ENCODE measurements around the gene RANBP17.

DNA sequence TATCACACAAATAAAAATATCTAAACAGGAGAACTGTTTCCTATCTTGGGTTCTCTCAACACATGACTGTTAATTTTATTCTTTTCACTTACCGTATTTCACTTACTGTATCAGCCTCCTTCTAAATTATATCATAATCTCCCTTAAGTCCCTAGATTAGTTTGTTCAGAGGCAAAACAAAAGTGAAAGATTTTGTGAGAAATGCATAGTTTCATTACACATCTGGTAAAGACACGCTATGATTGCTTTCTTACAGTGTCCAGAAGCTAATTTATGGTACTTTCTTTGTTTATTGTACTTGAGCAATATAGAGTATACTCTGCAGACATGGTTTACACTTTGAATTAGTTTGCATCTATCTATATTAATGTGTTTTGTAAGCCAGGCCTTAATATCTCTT is 287.5 kb downstream of the RANBP17 start:
- TF ChIP-seq, protein P1, sequence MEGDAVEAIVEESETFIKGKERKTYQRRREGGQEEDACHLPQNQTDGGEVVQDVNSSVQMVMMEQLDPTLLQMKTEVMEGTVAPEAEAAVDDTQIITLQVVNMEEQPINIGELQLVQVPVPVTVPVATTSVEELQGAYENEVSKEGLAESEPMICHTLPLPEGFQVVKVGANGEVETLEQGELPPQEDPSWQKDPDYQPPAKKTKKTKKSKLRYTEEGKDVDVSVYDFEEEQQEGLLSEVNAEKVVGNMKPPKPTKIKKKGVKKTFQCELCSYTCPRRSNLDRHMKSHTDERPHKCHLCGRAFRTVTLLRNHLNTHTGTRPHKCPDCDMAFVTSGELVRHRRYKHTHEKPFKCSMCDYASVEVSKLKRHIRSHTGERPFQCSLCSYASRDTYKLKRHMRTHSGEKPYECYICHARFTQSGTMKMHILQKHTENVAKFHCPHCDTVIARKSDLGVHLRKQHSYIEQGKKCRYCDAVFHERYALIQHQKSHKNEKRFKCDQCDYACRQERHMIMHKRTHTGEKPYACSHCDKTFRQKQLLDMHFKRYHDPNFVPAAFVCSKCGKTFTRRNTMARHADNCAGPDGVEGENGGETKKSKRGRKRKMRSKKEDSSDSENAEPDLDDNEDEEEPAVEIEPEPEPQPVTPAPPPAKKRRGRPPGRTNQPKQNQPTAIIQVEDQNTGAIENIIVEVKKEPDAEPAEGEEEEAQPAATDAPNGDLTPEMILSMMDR (IDR thresholded peaks at IDR 0.05) = no peak
- no peak for TF ChIP-seq EP300 (IDR thresholded peaks at IDR 0.05; ENCODE audit: low read depth)
